Activated CD8-positive, alpha-beta memory T cell treated with anti-CD3 and anti-CD28 coated beads for 48 hours (primary cell): Measurements from ENCODE around the gene UGT1A5.

ENCODE experiments used
- DNase-seq, 3 experiments: peaks; one replicate each; pipeline ENCODE4 v3.0.0-alpha.2; 2020; ENCODE audit warnings: low read depth in 2 of 3, low spot score in 2 of 3

The UGT1A5 gene

DNA sequence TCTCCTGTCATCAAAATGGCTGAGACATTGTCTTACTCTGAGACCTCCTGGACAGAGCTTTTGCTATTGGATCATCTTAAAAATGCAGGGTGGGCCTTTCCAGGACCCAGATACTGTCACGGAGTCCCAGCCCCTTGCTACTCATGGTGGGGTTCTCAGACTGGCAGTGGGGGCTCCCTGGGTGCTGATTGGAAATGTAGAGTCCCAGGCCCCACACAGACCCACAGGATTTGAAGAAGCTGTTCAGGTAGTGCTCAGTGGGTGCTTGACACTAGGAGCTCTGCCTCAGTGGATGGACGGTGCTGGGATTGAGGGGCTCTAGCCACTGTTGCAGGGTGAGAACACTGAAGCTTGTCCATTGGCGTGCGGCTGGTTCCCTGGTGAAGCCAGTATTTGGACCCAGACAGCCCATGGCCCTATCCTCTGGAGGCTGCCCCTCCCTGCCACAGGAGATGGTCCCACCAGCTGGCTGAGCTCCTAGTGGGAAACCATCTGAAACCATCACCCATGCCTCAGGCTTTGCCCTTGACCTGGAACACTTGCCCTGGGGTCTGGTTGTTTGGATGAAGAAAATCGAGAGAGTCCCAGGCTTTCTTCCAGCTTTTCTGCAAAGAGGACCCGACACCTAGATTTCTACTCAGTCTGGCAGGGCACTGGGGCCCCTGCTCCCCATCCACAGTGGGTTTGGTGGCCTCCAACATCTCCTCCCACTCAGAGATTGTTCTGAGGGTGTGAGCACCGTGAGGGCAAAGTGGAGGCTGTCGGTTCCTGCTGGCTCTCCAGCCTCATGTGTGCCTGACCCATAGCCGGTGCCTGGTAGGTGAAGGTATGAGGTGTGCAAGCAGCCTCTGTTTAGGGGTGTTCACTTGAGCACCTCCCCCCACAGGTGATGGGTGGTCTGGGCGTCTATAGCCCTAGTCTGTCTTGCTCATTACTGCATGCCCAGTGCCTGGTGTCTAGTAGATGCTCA lies 95.5 kb downstream of the UGT1A5 start:
- no peak for DNase-seq

DNA sequence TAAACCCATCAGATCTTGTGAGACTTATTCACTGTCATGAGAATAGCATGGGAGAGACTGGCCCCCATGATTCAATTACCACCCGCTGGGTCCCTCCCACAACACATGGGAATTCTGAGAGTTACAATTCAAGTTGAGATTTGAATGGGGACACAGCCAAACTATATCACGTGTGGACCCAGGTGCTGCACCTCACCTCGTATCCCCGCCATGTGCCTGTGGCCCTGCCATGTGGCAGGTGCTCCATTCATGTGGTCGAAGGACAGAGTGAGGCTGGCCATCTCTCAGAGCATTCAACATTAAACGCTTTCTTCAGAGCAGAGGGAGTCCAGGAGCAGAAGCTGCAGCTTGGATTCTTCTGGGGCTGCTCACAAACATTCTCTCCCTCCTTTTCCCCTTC lies 97.7 kb downstream of the UGT1A5 start:
- no peak for DNase-seq

DNA sequence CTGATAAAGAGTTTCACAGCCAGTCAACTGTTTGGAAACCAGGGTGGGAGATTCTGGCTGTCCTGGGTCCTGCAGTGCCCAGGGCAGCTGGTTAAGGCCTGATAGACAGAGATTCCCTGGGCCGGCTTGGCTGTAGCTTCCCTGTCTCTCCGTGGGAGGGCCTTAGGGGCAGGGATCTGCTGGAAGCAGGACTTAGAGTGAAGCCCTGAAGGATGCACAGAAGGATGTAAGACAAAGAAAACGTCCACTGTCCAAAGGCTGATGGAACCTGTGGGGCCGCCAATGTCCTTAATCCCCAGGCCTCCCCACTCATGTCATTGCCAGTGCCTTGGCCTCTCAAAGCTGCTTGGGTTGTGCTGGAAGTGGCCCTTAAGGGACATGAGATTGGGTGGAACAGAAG lies 98.4 kb downstream of the UGT1A5 start:
- DNase-seq, result no peak

DNA sequence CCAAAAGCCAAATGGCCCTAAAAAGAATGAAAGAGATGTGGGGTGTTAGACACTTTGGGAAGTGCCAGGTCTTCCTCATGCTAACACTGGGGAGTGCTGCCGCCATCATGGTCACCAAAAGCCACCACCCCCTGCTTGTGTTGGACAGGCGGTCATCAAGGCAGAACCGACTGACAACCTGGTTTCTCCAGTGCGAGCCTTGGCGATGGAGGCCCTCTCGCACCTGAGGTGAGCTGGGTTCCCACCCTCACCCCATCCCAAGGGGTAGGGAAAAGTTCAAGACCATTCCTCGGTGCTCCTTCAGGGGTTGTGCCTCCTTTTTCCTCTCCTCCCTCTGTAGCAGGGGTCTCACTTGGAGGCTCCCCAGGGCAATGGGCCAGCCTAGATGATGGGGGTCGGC lies 99.0 kb downstream of the UGT1A5 start:
- no peak for DNase-seq

GRCh38 chr2:233813236-233814055 lies 100.7 kb downstream of the UGT1A5 start:
- DNase-seq, result no peak

DNA sequence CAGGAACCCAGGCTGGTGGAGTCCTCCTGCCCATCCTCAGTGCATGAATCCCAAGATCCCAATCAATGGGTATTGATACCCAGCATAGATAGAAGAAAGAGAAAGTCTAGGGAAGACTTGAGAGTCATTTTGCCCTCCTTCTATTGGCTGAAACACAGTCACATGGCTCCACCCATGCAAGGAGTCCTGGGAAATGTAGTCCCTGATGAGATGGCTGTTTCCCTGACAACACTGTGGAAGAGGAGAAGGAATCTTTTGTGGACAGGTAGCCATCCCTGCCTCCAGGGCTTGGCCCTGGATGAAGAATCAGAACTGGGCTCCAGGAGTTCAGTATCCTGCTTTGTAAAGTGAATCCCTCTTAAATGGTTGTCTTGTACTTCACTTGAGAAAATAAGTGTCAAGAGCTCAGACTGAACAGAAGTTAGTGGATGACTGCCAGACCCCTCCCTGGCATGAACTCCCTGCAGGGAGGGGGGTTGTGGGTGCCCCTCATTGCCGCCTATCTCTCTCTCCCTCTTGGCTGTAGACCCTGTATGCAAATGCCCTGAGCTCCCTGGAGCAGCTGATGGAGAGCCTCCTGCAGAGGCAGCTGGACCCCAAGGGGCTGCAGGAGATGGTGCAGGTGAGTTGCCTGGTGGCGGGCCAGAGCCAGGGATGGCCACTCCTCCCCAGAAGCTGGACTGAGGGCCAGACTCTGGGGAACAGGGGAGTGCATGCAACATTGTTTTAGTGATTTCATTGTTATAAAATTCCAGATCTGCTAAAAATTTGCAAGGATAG lies 101.5 kb downstream of the UGT1A5 start:
- no peak for DNase-seq

- no peak for DNase-seq
Measured at GRCh38 chr2:233815861-233816260, 103.2 kb downstream of the UGT1A5 start.

GRCh38 chr2:233816334-233816733 lies 103.6 kb downstream of the UGT1A5 start:
- DNase-seq, result no peak

- DNase-seq, result no peak
Measured at GRCh38 chr2:233816771-233817170, 104.1 kb downstream of the UGT1A5 start.

GRCh38 chr2:233817361-233817911 lies 104.7 kb downstream of the UGT1A5 start:
- DNase-seq, result no peak

DNA sequence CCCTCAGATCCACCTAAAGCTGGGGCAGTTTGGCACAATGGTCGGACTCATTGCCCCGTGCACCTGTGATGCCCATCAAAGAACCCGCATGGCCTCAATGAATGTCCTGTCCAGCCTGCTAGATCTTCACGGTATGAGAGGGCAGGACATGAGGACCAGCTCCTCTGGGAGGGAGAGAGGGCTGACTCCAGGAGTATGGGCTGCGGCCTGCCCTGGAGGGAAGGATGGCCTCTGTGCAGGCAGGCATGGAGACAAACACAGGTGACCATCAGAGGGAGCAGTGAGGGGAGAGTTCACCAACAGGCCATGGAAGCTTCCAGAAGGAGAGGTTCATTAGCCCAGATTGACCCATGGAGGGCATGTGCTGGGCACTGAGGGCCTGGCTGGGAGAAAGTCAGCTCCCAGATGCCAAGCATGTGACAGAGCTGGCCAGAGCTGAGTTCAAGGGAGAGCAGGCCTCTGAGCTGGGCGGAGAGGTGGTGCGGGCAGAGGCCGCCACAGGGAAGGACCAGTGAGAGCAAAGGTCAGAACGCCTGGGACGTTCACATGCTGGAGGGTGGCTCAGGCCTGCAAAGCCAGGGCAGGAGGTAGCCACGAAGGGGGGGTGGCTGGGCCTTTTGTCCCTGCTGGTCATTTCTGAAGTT lies 105.4 kb downstream of the UGT1A5 start:
- DNase-seq, result no peak

- no peak for DNase-seq
Measured at GRCh38 chr2:233818639-233819621, 106.2 kb downstream of the UGT1A5 start.

DNA sequence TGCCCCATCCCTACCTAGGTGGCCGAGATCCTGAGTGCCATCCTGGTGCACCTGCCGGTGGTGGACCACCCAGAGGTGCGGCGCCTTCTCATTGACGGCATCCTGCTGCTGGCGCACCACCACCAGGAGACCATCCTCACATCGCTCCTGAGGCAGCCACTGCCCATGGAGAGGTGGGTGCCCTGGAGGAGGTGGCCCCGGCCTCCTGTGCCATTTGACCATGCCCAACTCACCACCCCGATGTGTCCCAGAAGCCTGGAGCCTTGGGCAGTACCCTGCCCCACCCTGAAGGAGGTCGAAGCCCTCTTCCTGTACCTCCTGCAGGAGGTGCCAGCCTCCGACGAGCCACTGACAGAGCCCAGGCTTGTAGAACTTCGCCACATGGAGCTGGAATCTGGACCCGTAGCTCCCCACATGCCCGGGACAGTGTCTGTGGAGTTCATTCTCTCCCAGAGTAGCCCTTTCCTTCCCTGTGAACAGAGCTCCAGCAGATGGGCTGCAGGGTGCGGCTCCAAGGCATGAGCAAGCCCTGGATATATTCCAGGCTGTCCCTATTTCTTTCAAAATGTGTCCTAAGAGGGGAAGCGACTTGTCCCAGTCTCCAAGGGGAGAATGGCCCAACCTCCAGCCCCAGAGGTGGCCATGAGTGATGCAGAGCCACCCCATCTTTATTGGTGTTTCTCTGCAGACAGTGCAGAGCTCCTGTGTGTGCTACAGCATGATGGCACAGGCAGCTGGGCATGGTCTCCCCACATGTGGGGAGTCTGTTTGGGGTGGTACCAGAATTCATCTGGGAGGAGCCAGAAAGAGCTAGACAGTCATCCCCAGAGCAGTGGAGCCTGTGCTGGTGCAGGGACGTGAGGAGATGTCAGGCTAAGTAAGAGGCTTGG lies 107.4 kb downstream of the UGT1A5 start:
- no peak for DNase-seq

- DNase-seq, result no peak
Measured at GRCh38 chr2:233820774-233821105, 108.0 kb downstream of the UGT1A5 start.

DNA sequence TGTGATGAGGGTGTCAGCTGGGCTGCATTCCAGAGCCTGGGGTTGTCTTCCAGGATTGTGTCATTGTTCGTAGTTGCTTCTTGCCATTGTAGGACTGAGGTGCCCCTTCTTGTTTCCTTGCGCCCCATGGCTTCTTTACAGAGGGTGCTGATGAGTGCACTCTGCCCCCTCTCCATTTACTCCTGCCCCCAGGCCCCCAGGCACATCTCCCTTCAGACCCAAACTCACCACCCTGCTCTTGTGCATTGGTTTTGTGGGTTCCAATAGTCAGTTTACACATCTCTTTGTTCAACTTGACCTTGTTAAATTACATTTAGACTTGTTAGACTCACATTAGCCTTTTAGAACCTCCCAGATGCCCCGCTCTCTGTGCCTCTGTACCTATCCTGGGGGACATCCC lies 108.5 kb downstream of the UGT1A5 start:
- DNase-seq, result no peak

DNA sequence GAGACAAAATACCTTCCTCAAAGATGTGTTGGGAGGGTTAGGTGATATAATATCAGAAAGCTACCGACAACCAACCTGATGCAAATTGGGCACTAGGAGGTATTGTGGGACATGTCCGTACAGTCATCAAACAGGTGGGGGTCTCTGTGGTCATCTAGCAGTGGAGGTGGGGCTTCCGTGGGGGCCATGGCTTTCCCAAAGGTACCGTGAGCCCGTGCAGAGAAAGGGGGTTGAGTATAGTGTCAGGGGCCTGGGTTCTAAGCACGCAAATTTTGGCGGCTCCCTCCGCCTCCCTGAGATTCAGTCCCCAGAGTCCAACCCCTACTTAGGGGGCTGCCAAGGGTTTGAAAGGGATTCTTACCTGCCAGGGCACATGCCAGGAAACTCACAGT lies 109.0 kb downstream of the UGT1A5 start:
- no peak for DNase-seq

DNA sequence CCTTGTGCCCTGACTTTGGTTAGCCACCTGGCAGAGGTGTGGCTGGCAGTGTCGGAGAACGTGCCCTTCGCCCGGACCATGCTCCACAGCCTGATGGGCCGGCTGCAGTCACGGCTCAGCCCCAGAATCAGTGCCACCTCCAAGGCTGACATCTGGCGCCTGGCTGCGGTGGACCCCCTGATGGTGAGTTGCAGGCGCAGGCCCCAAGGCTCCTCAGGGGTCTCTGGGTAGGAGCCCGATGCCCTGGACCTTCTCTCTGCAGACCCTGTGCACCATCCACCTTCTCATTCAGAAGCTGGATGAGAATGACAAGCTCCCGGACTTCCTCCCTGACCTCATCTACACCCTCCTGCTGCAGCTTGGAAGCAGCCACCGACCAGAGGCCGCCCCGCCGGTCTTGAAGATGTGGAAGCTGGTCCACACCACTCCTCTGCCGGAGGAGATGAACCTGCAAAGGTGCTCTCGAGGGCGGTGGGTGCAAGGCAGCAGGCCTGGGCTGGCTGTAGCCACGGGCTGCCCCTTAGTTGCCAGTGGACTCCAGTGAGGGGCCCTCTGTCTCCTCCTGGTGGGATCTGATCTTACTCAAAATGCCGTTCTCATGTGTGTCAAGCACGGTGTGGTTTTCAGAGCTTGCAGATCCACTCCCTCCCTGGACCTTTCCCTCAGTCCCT lies 109.5 kb downstream of the UGT1A5 start:
- no peak for DNase-seq
